Measurements from ENCODE around the gene RSL24D1. TPM values are rescaled to one million over a fixed set of nuclear protein-coding genes. Genes with fewer than 3 reads are reported as not detected.

Gene RSL24D1
- total RNA-seq, 1 experiment from 2014 or later, result 111 TPM

- Histone ChIP-seq H3K56ac (ENCODE audit: insufficient read length, low read depth, low read length) (no peak overlapping the region), H3K27me3 (ENCODE audit: insufficient read depth, low read length) (no peaks in the 10 kb centered on the region), H3K23me2 (ENCODE audit: insufficient read length, low read depth, low read length, poor library complexity, severe bottlenecking) (no peaks in the 10 kb centered on the region), H2BK12ac (ENCODE audit: insufficient read length, low read depth, low read length) (no peak overlapping the region), H3K79me1 (ENCODE audit: insufficient read depth, low read depth, low read length, poor library complexity, severe bottlenecking) (no peaks in the 10 kb centered on the region), H3K4me1 (ENCODE audit: insufficient read depth, low read length) (no peaks in the 10 kb centered on the region; the same call in 1 of the 2 replicates), H3K4ac (ENCODE audit: low read depth, low read length) (no peak overlapping the region), H3K23ac (ENCODE audit: insufficient read length, low read depth, low read length) (no peak overlapping the region), H3K9ac (ENCODE audit: extremely low read depth, insufficient read length, low read length) (no peak overlapping the region), H2BK120ac (ENCODE audit: low read depth, low read length, poor library complexity, severe bottlenecking) (no peak overlapping the region), H3K4me2 (ENCODE audit: insufficient read depth, insufficient read length, low read length) (no peak overlapping the region), H3K27ac (ENCODE audit: insufficient read length, low read depth, low read length) (no peak overlapping the region), H2AFZ (ENCODE audit: low read length) (no peak overlapping the region), H4K20me1 (ENCODE audit: control insufficient read depth, insufficient read depth, insufficient read length) (no peaks in the 10 kb centered on the region), H2AK5ac (ENCODE audit: insufficient read length, low read length) (no peak overlapping the region), H4K8ac (replicated peaks; ENCODE audit: insufficient read length, low read depth, low read length) (no peak overlapping the region), H2BK15ac (ENCODE audit: low read depth, low read length) (no peak overlapping the region), H3K9me3 (ENCODE audit: control insufficient read depth, low read depth, low read length) (no peaks in the 10 kb centered on the region), H3K18ac (ENCODE audit: insufficient read length, low read depth, low read length) (no peak overlapping the region), H2BK5ac (ENCODE audit: insufficient read length, low read length) (no peak overlapping the region), H3K79me2 (ENCODE audit: insufficient read depth, low read length) (no peaks in the 10 kb centered on the region), H4K91ac (ENCODE audit: insufficient read length, low read depth, low read length) (no peak overlapping the region), H2BK20ac (ENCODE audit: low read depth, low read length, poor library complexity, severe bottlenecking) (no peak overlapping the region), H3K14ac (ENCODE audit: insufficient read depth, low read length) (no peak overlapping the region), H3T11ph (ENCODE audit: low read length) (no peak overlapping the region), H4K5ac (ENCODE audit: insufficient read length, low read depth, low read length) (no peak overlapping the region)
- no peaks in the 10 kb centered on the region for H3K27me3 Mint-ChIP-seq (ENCODE audit: low read depth)
- H3K36me3 Mint-ChIP-seq (ENCODE audit: insufficient read depth in 1 of 3, low read depth in 3 of 3), result no peaks in the 10 kb centered on the region
- H3K4me3 Mint-ChIP-seq, result no peak overlapping the region
- no CpG with 5 or more reads among the region's 5 CpGs for WGBS (ENCODE audit: extremely low coverage, insufficient read length, low lambda C conversion rate)
- no peaks in the 10 kb centered on the region for H3K4me1 Mint-ChIP-seq
- H3K27ac Mint-ChIP-seq, result no peak overlapping the region
- DNase-seq, result no peak
- TF ChIP-seq, protein P1, sequence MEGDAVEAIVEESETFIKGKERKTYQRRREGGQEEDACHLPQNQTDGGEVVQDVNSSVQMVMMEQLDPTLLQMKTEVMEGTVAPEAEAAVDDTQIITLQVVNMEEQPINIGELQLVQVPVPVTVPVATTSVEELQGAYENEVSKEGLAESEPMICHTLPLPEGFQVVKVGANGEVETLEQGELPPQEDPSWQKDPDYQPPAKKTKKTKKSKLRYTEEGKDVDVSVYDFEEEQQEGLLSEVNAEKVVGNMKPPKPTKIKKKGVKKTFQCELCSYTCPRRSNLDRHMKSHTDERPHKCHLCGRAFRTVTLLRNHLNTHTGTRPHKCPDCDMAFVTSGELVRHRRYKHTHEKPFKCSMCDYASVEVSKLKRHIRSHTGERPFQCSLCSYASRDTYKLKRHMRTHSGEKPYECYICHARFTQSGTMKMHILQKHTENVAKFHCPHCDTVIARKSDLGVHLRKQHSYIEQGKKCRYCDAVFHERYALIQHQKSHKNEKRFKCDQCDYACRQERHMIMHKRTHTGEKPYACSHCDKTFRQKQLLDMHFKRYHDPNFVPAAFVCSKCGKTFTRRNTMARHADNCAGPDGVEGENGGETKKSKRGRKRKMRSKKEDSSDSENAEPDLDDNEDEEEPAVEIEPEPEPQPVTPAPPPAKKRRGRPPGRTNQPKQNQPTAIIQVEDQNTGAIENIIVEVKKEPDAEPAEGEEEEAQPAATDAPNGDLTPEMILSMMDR (conservative IDR thresholded peaks at IDR 0.05), result no peak
- H3K9me3 Mint-ChIP-seq, result no peaks in the 10 kb centered on the region
These were observed 42.8 kb upstream of the RSL24D1 start for GRCh38 chr15:55239440-55240124.

Measured in H9 (cell line).